NCI-H82 treated with DMSO at 0.1 percent for 48 hours (cell line): ENCODE data around the gene PKIB.

Source experiments
- DNase-seq: peaks from one replicate; lab custom pipeline; 2025; ENCODE audit not compliant: unreplicated experiment; lab: John Stamatoyannopoulos, UW

The PKIB gene

DNA sequence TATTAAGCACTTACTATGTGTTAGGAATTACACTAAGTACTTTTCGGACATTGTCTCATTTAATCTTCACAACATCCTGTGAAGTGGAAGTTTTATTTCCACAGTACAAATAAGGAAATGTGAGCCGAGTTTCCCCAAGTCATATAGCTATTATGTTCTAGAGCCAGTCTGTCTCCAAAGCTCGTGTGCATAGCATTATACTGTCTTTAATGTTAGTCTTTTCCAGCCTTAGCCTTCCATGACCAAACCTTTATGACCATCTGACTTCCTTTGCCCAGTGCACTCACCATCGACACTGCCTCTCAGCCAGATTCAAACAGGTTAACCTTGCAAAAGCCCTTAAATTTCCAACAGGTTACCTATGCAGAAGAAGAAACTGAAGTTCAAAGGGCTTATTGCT, 55.7 kb downstream of the PKIB start:
- DNase-seq = no peak

DNA sequence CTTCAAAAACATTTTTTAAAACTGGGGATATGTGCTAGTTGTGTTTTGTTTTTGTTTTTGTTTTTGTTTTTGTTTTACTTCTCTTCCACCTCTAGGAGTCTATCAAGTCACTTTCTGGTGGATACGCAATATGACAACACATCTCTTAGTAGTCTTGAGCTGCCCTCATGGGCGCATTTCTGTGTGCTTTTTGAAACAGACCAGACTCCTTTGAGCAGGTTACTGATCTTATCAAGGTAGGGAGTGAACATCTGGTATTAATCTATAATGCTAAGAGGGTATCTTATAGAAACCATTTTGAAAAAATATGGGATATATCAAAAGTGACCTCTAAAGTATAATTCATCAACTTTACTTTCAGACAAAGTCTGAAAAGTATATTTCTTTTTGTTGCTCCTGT, 56.2 kb downstream of the PKIB start:
- DNase-seq = no peak

GRCh38 chr6:122669418-122669817, 59.2 kb downstream of the PKIB start:
- DNase-seq = no peak

- DNase-seq = no peak
These were observed 59.7 kb downstream of the PKIB start for GRCh38 chr6:122669868-122670267.

- no peak for DNase-seq
These were observed 61.0 kb downstream of the PKIB start for GRCh38 chr6:122671251-122671650.

DNA sequence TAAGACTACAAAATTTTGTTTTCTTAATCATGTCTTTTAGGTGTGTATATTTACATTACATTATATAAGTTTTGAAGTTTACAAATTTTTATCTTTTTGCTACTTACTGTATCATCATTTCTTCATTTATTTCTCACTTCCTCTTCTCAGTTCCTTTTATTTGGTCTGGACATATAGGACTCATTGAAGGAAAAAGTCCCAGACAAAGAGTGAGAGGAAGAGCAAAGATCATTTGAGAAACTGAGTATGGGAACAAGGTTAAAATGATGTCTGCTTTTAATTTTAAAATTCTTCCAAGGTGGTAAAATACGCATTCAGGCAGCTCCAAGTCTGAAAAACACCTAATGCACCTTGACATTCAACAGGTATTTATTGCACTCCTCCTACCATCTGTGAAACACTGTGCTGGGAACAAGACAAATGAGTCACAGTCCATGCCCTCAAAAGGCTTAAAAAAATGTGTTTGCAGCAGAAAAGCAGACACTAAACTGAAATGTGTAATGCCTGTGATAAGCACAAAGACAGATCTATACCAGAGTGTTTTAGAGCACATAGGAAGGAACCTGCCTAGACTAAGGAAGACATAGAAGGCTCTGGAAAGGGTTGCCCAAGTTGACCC, 63.2 kb downstream of the PKIB start:
- DNase-seq = no peak

GRCh38 chr6:122676146-122676545, 65.9 kb downstream of the PKIB start:
- DNase-seq = no peak

GRCh38 chr6:122676688-122677087, 66.5 kb downstream of the PKIB start:
- DNase-seq = no peak

- DNase-seq = no peak
These were observed 67.2 kb downstream of the PKIB start for GRCh38 chr6:122677406-122677805.

- DNase-seq = no peak
These were observed 68.6 kb downstream of the PKIB start for GRCh38 chr6:122678841-122679240.

GRCh38 chr6:122681705-122682104, 71.5 kb downstream of the PKIB start:
- no peak for DNase-seq

DNA sequence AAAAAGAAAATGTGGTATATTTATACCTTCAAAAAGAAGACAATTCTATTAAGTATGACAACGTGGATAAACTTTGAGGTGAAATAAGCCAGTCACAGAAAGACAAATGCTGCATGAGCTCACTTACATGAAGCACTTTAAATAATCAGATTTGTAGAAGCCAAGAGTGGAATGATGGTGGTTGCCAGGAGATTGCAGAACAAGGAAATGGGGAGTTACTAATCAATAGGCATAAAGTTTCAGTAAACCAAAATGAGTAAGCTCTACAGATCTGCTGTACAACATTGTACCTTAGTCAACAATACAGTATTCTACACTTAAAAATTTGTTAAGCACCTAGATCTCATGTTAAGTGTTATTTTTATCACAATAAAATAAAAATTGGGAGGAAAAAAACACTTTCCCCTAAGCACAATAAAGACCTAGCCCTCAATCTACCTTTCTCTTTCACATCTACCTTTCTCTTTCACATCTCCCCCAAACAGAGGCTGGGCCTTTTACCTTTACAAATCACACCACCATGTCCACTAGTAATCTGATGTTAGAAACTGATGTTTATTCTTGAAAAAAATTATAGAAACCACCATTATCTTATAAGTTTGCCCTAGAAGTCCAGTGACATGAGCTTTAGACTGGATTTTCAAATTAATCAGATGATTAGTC, 73.9 kb downstream of the PKIB start:
- no peak for DNase-seq

DNA sequence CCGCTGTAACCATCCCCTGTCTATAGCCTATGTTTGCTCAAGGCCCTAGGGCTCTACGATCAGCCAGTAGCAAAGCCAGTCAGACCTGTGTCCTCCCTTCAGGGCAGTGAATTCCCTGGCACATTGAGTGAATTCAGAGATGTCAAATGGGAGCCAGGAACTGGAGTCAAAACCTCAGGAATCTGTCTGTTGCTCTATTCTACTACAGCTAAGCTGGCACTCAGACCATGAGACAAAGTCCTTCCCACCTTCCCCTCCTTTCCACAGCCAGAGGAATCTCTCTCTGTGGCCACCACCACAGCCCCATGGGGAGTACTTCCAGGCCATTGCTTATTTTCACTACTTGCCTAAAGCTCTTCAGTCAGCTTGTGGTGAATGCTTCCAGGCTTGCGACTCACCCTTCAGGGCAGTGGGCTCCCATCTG, 82.0 kb downstream of the PKIB start:
- DNase-seq = no peak

GRCh38 chr6:122692807-122693580, 82.8 kb downstream of the PKIB start:
- DNase-seq = no peak

GRCh38 chr6:122694075-122694474, 83.9 kb downstream of the PKIB start:
- DNase-seq = no peak

- DNase-seq = no peak
These were observed 84.4 kb downstream of the PKIB start for GRCh38 chr6:122694602-122695001.

DNA sequence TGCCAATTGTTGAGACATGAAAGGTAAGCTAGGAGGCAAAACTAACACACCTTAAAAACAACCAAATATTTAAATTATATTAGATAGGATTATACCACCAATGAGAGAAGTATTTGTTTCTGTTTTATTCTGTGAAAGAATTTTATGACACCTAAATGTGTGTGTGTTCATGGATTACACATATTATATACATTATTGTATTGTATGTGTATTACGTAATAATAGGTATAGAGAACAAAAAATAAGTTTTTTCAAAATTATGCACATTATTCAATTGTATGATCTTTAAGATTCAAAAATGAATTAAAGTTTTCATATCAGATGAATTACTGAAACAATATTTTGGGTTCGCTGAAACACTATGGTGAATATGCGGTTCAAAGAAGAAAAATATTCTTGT, 85.0 kb downstream of the PKIB start:
- no peak for DNase-seq

DNA sequence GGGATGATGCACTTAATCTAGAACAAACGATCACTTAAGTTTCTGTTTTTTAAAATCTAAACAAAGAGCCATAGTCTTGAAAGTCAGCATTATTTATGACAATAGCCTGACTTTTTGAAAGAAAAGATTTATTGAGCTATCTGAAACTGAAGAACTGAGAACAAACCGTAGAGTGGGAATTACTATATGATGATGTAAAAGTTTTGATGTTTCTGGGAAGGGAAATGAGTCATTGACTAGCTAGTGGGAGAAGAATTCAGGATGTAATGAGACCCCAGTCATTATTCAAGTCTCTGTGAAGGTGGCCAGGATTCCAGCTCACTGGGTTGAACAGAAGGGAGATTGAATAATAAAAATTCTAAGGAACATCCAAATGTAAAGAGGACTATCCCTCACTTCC, 85.9 kb downstream of the PKIB start:
- DNase-seq = no peak

DNA sequence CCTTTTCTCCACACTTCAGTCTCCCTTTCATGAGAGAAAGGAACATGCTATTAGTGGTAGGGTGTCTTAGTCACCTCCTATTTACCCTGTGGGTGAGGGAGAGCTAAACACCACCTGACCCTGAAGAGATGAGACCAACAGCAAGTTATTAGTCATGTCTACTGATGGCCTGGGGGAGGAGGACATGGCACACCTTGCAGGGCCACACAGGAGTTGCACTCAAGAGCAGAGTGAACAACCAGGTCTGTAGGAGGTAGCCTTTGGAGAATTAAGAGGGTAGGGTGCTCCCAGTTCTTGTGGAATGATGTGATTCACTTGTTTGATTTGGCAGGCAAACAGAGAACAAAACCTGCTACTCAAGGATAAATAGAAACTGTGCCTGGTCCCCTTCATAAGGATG, 86.6 kb downstream of the PKIB start:
- no peak for DNase-seq

GRCh38 chr6:122697458-122697857, 87.3 kb downstream of the PKIB start:
- DNase-seq = no peak

GRCh38 chr6:122701666-122702065, 91.5 kb downstream of the PKIB start:
- no peak for DNase-seq

DNA sequence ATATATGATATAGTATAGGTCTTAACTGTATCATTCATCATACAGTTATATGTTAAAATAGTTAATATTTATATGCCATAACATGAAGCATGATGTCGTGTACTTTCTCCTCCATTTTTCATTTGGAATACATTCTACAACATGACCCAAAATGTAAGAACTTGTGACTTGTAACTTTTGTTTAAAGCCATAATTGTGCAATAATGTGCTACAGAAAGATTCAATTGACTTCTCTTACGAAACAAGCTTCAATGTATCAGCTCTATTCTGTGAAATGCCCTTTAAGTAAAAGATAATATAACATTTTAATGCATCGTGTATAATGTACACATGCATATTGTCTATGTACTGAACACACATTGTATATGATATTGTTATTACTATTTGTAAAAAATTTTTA, 92.6 kb downstream of the PKIB start:
- DNase-seq = no peak
